ENCODE measurements around the gene ING2. TPM values are rescaled to one million over a fixed set of nuclear protein-coding genes. Genes with fewer than 3 reads are reported as not detected.
"Not testable (repeated sequence)": the region's sequence is repeated elsewhere in the genome, so short reads cannot be mapped to it uniquely, and the experiment has no call there.

Gene ING2
- total RNA-seq, 1 donor from 2014 or later: 13.6 TPM

DNA sequence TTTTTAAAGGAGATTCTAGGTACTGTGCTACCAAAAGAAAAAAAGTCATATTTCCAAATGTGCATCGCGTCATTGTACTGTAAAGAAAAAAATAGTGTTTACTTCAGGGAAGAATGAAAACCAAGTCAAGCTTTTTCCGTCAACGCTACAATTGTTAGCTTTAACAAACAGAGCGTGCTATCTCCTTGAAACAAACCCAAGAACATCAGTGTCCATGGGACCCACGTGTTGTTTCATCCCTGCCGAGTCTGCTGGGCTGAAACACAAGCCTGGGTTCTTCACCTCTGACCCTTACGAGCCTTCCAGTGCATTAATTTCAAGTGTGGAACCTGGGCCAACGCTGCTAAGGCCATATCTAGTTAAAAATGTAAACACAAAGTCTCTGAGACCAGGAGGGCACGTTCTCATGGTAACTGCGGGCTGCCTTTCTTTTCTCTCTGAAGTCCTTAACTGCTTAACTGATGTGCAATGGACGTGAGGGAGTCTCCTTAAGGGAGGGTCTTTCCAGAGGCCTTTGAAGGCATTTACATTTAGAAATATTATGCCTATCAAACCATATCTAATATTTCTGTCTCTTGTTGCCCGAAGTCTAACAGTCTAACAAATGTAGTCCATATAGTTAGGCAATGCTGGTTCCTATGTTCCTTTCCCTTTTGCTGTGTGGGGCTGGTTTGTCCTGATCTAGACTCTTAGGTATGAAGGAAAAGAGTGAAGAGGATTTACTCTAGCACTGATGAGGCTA lies 36.3 kb downstream of the ING2 start:
- peak; percentile 93 for ATAC-seq
- intact Hi-C loops (cut with DNase I): no loop called here
- no peak for DNase-seq (ENCODE audit: low spot score)

DNA sequence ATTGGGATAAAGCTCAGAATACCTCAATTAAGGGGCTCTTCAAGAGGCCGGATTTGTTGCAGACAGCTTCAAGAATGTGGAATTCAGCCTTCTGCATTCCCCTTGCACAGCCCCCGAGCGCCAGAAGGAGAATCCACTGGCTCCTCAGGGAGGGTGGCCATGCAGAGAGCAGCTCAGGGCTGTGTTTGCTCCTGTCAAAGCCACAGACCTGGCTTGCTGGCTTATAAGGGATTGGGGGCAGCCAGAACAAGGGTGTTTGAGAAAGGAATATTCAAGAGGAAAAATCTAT lies 36.8 kb downstream of the ING2 start:
- intact Hi-C loops (cut with DNase I): no loop called here
- DNase-seq (ENCODE audit: low spot score) (no peak), ATAC-seq (peak; percentile 32)

DNA sequence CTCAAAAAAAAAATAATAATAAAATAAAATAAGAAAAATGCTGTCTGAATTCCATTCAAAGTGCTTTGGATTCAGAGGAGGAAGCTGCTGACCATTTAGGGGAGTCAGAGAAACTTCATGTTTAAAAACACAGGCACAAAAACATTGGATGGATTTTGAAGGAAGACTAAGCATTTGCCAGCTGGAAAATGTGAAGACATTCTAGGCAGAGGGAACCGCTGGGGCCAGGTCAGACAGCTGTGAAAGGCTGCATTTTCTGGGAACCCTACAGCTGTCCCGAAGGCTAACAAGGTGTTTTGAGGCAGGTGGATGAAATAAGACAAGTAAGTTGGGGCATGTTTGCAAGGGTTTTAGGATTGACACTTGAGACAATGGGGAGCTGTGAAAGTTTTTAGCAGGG lies 38.6 kb downstream of the ING2 start:
- ATAC-seq: no peak
- DNase-seq (ENCODE audit: low spot score): no peak
- intact Hi-C loops (cut with DNase I): no loop called here

DNA sequence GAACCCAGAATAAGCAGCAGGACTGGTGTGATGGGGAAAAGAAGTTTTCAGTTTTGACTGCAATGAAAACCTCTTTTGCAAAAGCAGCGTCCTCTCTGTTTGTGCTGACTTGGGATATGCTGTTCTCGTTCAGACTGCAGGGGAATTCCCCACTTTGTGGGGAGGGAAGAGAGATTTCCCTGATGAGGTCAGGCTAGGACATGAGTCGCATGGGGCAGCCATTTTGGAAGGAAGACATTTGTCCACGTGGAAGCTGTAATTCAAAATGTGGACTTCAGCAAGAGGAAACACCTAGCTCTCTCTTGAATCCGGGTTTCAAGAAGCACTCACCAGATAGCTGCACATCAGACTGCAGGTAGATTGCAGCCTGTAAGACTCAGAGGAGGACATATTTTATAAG lies 39.3 kb downstream of the ING2 start:
- ATAC-seq: no peak
- DNase-seq (ENCODE audit: low spot score): no peak
- intact Hi-C loops (cut with DNase I): no loop called here

DNA sequence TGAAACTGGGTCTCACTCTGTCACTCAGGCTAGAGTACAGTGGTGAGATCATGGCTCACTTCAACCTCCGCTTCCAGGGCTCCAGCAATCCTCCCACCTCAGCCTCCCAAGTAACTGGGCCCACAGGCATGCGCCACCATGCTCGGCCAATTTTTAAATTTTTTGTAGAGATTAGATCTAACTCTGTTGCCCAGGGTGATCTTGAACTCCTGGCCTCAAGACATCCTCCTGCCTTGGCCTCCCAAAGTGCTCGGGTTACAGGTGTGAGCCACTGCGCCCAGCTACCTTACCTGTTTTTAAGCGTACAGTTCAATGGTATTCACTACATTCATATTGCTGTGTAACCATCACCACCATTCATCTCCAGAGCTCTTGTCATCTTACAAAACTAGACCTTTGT lies 41.5 kb downstream of the ING2 start:
- ATAC-seq: no peak
- intact Hi-C loops (cut with DNase I): no loop called here
- no peak for DNase-seq (ENCODE audit: low spot score)

DNA sequence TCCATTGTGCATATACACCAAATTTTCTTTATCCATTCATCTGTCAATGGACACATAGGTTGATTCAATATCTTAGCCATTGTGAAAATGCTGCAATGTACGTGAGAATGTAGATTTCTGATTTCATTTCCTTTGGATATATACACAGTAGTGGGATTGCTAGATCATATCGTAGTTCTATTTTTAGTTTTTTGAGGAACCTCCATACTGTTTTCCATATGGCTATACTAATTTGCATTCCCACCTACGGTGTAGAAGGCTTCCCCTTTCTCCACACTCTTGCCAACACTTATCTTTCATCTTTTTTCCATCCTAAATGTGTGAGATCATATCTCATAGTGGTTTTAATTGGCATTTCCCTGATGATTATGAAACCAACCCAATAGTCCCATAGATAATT lies 43.4 kb downstream of the ING2 start:
- ATAC-seq: no peak
- no peak for DNase-seq (ENCODE audit: low spot score)
- intact Hi-C loops (cut with DNase I): no loop called here

DNA sequence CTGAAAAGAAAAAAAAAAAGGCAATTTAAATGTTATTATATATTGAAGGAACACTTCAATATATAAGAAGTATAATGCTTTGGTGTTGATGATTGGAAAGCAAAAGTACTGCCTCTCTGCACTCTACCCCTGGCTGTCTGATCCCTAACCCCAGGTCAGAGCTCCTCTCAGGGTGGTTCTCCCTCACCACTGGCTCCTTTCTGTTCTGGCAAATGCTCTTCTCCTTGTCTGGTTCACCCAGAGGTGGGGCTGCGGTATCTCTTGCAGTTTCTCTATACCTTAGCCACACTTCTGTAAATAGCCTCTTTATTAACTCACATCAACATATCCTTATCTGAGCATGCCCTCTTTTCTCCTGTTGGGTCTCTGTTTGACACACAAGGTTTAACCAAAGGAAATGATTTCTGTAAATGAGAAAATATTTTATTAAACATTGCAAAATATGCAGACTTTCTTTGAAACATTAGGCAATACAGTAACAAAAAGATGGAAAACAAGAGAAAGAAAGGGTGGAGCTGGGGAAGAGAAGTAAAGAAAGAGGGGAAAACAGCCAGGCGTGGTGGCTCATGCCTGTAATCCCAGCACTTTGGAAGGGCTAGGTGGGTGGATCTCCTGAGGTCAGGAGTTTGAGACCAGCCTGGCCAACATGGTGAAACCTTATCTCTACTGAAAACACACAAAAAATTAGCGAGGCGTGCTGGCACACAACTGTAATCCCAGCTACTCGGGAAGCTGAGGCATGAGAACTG lies 45.7 kb downstream of the ING2 start:
- DNase-seq (ENCODE audit: low spot score) (no peak), ATAC-seq (peak; percentile 73)
- intact Hi-C loops (cut with DNase I): loop anchor here (5.0 kb wide), 1 partner anchor 1338 kb away; no protein-coding TSS in a partner anchor

DNA sequence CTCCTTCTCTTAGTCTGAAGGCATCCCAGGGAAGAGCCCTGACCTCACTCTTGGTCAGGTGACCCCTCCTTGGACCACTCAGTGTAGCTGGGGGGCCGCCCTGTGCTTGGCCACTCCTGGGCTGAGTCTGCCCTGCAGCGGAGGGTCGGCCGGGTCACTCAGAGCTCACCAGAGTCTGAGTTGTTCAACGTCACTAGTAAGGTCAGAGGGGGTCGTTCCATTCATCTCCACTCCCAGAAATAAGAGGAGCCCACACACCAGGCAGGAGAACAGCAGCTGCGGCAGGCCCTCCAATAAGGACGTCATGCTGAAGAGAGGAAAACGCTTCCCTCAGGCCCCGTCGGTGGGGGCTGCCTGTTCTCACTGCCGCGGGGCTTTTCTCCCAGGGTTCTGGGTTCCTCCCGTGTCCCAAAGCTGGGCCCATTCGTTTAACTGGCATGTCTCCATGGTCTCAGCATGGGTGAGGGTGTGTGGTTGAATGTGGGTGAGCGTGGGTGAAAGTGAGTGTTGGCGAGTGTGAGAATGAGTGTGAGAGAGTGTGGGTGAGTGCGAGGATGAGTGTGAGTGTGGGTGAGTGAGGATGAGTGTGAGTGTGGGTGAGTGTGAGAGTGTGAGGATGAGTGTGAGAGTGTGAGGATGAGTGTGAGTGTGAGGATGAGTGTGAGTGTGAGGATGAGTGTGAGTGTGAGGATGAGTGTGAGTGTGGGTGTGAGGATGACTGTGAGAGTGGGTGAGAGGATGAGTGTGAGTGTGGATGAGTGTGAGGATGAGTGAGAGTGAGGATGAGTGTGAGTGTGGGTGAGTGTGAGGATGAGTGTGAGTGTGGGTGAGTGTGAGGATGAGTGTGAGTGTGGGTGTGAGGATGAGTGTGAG lies 47.7 kb downstream of the ING2 start:
- ATAC-seq: peak; percentile 65
- no peak for DNase-seq (ENCODE audit: low spot score)
- intact Hi-C loops (cut with DNase I): loop anchor here (5.0 kb wide), 1 partner anchor 1340 kb away; no protein-coding TSS in a partner anchor

DNA sequence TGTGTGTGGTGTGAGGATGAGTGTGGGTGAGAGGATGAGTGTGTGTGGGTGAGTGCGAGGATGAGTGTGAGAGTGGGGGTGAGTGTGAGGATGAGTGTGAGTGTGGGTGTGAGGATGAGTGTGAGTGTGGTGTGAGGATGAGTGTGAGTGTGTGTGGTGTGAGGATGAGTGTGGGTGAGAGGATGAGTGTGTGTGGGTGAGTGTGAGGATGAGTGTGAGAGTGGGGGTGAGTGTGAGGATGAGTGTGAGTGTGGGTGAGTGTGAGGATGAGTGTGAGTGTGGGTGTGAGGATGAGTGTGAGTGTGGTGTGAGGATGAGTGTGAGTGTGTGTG lies 48.3 kb downstream of the ING2 start:
- not testable (repeated sequence) for DNase-seq (ENCODE audit: low spot score); ATAC-seq
- intact Hi-C loops (cut with DNase I): loop anchor here (5.0 kb wide), 1 partner anchor 1341 kb away; no protein-coding TSS in a partner anchor

DNA sequence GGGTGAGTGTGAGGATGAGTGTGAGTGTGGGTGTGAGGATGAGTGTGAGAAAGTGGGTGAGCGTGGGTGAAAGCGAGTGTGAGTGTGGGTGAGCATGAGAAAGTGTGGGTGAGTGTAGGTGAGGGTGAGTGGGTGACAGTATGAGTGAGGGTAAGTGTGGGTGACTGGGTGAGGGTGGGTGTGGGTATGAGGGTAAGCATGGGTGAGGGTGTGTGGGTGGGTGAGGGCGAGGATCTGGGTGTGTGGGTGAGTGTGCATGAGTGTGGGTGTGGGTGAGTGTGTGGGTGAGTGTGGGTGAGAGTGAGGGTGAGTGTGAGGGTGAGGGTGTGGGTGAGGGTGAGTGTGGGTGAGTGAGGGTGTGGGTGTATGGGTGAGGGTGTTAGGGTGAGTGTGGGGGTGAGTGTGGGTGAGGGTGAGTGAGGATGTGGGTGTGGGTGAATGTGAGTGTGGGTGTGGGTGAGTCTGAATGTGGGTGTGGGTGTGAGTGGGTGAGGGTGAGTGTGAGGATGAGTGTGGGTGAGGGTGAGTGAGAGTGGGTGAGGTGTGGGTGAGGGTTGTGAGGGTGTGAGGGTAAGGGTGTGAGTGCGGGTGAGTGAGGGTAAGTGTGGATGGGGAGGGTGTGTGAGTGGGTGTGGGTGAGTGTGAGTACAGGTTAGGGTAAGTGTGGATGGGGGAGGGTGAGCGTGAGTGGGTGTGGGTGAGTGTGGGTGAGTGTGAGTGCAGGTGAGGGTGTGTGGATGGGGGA lies 48.9 kb downstream of the ING2 start:
- intact Hi-C loops (cut with DNase I): loop anchor here (5.0 kb wide), 1 partner anchor 1341 kb away; no protein-coding TSS in a partner anchor
- ATAC-seq: no peak
- no peak for DNase-seq (ENCODE audit: low spot score)

DNA sequence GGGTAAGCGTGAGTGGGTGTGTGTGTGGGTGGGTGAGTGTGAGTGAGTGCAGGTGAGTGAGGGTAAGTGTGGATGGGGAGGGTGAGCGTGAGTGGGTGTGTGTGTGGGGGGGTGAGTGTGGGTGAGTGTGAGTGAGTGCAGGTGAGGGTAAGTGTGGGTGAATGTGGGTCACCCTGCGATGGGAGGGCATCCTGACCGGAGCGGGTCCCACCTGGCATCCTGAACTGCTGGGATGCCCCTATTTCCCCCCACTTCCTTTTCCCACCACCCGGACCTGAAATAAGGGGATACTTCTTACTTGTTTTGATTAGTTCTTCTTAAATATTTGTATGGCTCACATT lies 49.5 kb downstream of the ING2 start:
- no peak for ATAC-seq
- DNase-seq (ENCODE audit: low spot score): no peak
- intact Hi-C loops (cut with DNase I): loop anchor here (5.0 kb wide), 1 partner anchor 1342 kb away; no protein-coding TSS in a partner anchor

DNA sequence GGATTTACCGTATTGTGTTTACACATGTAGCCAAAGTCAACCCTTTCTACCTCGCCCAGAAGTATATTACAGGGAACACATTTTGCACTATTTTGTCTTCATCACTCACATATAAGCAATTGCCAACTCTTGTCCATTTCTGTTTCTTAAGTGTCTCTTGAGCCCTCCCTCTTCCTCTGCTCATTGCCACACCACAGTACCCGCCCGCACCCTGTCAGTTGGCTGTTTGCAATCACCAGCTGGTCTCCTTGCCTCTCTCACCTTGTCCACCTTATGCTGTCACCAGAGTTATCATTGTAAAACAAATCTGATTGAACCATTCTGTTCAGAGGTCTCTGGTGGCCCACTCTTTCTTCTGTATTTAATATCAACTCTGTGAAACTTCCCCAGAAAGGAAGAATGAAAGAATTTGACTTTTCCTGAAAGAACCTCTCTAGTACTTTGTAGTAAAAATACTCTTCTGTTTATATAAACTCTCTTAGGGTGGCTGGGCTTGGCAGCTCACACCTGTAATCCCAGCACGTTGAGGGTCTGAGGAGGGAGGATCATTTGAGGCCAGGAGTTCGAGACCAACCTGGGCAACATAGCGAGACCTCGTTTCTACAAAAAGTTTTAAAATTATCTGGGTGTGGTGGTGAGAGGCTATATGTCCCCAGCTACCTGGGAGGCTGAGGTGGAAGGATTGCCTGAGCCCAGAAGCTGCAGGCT lies 50.2 kb downstream of the ING2 start:
- DNase-seq (ENCODE audit: low spot score) (no peak), ATAC-seq (no peak)
- intact Hi-C loops (cut with DNase I): loop anchor here (5.0 kb wide), 1 partner anchor 1343 kb away; no protein-coding TSS in a partner anchor

DNA sequence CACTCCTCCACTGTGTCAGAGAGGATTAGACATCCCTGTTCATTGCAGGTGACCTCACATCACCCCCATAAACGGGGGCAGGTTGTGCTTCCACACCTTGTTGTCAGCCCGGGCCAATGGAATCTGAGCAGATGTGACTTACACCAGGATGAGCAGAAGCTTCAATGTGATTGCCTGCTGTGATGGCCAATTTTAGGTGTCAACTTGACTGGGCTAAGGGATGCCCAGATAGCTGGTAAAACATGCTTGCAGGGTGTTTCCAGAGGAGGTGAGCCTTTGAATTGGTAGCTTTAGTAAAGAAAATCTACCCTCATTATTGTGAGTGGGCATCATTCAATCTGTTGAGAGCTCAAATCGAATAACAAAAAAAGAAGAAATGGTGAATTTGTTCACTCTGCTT lies 52.1 kb downstream of the ING2 start:
- DNase-seq (ENCODE audit: low spot score) (no peak), ATAC-seq (no peak)
- intact Hi-C loops (cut with DNase I): no loop called here

DNA sequence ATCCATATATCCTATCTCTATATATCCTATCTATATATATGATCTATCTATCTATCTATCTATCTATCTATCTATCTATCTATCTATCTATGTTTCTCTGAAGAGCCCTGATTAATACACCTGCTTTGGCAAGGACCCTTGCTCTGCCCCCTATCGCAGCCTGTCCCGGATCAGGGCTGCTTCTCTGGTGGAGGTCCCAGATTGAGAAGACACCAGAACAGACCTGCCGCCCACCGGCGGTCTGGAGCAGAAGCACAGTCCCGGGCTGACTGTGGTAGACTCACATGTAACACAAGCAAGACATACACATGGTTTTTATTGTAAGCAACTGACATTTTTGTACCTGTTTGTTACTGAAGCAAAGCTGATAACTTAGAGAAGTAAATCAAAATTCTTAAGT lies 52.8 kb downstream of the ING2 start:
- ATAC-seq (no peak), DNase-seq (ENCODE audit: low spot score) (no peak)
- intact Hi-C loops (cut with DNase I): no loop called here

DNA sequence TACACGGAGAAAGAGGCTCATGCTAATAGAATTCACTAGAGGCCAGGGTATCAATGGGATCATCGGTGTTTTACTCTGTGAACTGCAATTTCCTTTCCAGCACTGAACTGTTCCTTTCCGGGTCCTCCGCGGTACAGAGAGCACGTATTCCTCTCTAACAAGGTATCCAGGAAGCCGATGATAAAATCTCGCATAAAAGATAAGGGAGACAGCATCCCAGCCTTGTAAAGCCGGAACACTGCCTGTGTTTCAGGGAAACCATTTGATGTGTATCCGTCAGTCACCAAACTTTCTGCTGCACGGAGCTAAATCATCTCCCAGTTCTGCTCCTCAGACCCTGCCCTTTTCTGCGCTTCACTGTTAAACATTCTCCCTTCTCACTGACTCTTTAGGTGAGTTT lies 54.0 kb downstream of the ING2 start:
- ATAC-seq (no peak), DNase-seq (ENCODE audit: low spot score) (no peak)
- intact Hi-C loops (cut with DNase I): no loop called here

DNA sequence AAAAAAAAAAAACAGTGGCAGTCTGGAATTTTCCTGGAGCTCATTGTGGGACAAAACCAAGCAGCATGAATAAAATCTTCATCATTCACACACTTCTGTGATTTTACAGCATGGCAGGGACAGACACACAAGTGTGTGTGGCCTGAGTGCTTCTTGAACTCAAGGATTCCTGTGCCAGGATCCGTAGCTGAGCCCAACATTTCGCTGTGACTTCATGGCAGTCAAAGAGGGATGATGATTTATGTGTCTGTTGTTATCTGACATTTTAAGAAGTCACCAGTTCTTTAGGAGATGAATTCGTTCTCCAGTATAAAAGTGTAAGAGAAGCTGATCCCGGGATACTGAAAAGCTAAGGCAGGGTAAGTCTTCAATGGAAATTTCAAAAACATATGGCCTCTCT lies 57.0 kb downstream of the ING2 start:
- intact Hi-C loops (cut with DNase I): no loop called here
- ATAC-seq (no peak), DNase-seq (ENCODE audit: low spot score) (no peak)
